KBM-7 (cell line): ENCODE data around the gene ZNG1B.
"Not testable (repeated sequence)": the region's sequence is repeated elsewhere in the genome, so short reads cannot be mapped to it uniquely, and the experiment has no call there.

Source experiments
- DNase-seq: peaks from one replicate; pipeline ENCODE4 v3.0.0-alpha.2; 2015
- in situ Hi-C: fragments of 300-500 bp; cut with MboI; formaldehyde crosslinking; loops from 2 replicates; pipeline ENCODE4 v1.14.3; 2020; ENCODE audit warnings: low sequenced_read_pairs, low pct_unique_long_range_greater_than_20kb, mixed read lengths

ZNG1B gene

DNA sequence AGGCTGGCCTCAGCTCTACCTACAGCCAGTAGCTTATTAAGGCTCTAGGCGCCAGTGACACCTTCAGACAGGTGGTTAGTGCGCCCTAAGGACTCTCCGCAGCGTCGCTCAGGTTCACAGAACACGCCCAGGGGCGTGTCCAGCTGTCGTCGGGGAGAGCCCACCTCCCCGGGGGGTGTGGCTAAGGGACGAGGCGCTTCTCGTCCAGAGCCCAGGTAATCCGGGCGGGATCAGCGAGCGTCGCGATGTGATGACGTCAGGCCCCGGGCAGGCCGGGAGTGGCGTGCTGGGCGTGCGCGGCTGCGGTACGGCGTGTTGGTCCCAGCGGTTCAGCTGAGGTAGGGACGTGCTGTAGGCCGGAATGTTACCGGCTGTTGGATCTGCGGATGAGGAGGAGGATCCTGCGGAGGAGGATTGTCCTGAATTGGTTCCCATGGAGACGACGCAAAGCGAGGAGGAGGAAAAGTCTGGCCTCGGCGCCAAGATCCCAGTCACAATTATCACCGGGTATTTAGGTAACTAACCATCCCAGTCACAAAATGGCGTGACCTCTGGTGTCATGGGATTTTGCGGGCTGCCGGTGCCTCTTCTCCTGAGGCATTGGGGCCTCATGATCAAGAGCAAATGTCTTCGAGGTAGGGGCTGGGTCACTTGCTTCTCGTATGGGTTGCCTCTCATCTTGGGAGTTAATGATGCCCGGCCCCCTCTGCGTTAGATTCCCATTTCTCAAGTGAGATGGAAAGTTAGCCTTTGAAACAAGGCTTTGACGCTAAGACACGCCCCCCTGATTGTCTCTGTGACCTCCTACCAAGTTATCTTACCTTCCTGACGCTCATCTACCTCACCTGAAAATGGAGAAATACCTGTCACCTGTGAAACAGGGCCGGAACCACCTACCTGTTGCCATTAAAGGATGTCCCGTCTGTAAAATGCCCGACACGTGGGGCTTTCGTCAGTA lies at the start of gene ZNG1B:
TSS of gene ZNG1B (plus strand) at position 184 of the 958 bp plus-strand sequence. CDS start at position 362, 178 bp downstream.
- peak; percentile 4 for DNase-seq
- in situ Hi-C loops, result not testable (repeated sequence)

DNA sequence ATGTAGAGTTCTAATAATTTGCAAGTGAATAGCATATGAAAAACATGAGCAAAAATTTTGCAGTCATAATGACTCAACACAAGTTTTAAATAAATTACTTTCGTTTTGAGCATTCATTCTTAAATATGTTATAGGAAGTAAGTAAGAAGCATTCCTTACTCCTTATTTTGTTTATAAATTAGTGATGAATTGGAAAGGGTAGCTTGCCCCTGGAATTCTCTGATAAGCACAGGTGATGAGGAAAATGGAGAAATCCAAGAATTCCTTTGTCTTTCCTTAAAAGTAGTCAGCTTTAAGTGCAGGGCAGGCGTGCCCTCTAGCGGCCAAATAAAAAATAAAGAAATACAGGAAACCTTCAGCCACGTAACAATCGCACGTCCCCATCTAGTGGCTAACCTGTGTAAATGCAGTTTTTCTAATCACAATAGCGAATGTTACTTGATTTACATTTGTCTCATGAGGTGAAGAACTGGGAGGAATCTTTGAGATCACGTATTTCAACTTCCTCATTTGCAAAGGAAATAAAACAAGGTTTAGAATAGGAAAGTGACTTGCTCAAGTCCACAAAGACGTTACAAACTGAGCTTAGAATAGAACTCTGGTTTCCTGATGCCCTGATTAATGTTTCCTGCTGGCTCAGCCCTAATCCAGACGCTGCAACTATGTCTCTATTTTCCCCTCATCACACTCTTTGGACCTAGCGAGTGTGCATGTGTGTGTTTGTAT lies 47.2 kb upstream of the ZNG1B start:
- DNase-seq, result peak; percentile 92

DNA sequence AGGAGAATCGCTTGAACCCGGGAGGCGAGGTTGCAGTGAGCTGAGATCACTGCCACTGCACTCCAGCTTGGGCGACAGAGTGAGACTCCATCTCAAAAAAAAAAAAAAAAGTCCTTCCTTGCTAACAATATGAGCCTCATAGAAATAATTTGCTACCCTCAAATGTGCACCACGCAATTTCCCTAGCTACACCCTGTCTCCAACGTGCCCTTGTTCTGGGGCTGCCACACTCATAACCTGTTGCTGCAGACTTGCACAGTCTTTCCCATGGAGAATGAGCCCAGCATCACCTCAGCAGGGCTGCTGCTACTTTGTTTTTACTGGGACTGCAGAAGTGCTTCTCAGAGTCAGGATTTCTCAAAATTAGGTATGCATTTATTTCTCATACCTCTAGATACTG lies 46.4 kb upstream of the ZNG1B start:
- in situ Hi-C loops, result no loop called here

More for the DNA sequence above, 47.2 kb upstream of the ZNG1B start:
- in situ Hi-C loops, result no loop called here

DNA sequence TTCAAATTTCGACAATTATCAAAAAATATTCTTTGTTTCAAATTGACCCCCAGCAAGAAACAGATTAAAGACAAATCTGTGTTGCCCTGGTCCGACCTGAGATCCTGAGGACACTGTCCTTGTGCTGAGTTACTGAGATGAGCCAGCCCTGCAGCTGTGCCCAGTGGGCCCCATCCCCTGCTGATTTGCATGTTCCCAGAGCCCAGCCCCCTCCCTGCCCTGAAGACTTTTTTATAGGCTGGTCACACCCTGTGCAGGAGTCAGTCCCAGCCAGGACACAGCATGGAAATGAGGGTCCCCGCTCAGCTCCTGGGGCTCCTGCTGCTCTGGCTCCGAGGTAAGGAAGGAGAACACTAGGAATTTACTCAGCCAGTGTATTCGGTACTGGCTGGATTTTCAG lies 31.4 kb upstream of the ZNG1B start:
- in situ Hi-C loops, result no loop called here
- no peak for DNase-seq

More for the DNA sequence above, 46.4 kb upstream of the ZNG1B start:
- peak; percentile 7 for DNase-seq

DNA sequence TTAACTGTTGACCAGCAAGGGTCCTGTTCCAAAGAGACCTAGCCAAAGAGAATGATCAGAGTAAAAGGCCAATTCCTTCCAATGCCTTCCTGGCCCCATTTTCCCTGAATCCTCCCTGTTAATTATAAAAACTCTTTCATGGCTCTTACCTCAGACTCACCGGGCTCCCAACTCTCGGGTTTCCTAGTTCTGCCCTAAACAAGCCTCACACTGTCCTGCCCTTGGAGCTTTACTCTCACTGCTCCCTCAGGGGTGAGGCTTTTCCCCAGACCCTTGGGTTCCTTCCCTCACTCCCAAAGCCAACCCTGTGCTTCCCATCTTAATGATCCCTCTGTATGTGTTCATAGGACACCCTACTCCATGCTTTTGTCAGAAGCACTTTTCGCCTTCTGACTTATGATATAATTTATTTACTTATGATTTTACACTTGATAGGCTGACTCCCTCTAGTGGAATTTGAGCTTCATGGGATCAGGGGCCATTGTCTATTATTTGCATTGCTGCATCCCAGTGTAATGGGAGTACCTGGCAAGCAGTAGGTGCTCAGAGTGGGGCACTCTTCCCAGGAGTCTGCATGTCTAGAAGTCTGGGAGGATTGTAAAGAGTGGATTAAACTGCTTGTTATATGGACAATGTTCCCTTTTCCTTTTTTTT lies 29.9 kb upstream of the ZNG1B start:
- peak; percentile 26 for DNase-seq
- in situ Hi-C loops, result no loop called here

DNA sequence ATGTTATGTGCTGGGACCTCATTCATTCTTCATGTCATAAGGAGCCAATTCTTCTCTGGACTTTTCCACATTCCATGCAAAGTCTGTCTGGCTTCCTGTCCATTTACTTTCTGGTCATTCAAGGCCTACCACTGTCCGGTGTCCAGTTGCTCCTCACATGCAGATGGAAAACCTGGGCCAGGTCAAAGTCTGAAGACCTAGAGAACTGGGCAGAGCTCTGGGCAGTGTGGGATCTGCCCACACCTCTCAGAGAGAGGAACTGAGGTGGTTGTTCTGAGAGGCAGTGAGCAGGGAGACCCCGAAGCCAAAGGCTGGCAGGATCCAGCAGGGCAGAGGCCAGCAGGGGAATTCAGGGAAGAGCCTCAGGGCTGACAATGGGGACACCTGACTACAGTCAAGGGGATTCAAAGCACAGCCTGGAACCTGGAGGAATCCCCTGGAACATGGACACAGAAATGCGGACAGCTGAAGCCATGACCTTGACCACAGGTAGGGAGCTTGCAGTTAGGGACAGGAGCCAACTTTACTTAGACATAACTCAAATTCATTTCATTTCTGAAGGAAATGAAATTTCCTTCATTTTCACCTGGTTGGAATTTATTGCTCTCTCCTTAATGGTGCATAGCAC lies 25.7 kb upstream of the ZNG1B start:
- in situ Hi-C loops, DNase-seq: not testable (repeated sequence)

DNA sequence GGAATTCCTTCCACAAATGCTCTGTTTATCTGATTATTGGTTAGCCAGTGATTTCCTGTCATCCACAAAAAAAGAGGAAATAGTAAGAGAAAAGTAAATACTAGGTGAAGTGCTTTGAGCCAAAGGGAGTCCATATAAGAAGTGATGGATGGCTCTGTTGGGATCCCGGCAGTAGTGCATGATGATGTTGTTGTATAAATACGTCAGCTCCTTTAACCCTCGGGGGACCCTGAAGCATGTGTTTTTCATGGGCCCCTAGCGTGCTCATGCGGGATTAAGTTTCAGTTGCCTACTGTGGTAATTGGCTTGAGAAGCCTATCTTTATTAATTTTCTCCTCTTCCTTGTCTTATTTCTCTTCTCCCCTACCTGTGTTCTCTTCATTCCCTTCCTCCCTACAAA lies 24.7 kb upstream of the ZNG1B start:
- peak; percentile 24 for DNase-seq
- in situ Hi-C loops, result not testable (repeated sequence)

DNA sequence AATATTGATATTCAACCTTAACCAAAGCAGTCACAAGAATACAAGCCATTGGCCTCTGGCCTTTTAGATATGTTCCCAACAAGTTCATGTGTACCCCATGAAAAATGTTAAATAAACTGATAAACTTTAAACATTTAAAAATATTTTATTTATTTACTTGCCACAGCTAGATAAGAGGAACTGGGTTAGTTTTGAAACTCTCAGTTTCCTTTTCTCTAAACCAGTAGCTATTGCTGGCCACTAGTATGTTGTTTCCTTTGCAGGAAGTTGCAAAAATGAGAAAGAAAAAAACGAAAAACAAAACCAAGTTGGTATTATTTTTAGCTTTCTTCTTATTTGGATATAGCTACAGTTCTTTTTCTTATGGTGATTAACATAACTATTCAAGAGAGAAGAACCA lies 5.7 kb upstream of the ZNG1B start:
- DNase-seq, in situ Hi-C loops: not testable (repeated sequence)

DNA sequence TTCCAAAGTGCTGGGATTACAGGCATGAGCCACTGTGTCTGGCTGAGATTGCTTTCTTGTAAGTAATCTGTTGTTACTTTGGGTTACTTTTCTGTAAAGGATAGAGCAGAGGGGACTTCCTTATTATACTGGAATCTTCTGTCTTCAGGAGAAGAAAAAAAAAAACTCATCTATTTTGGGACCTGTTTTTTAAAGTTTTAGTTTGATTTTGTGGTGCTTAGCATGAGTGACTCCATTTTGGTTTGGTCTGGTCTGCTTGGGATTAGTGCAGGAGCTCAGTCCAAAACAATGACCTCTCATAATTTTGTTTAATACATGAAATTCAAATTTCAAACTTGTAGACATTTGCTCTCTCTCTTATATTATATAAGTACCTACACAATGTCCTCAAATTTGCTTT lies 4.0 kb upstream of the ZNG1B start:
- DNase-seq, in situ Hi-C loops: not testable (repeated sequence)

DNA sequence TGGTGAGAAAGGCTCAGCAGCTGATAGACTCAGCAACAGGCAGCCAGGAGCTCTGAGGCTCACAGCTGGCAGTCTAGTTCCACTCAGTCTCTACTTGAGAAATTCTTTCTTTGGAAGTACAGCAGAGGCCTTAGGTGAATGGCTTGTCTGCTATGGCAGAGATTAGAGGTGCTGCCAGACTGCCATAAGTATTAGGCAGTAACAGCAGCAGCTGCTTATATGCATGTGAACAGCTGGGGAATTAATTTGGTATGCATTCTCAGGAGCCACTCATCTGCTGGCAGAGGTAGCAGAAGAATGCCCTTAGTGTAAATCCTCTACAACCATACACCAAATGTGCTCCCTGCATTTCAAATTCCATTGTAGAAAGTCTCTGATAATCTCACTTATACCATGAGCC lies 28.3 kb downstream of the ZNG1B start:
- in situ Hi-C loops, DNase-seq: not testable (repeated sequence)

DNA sequence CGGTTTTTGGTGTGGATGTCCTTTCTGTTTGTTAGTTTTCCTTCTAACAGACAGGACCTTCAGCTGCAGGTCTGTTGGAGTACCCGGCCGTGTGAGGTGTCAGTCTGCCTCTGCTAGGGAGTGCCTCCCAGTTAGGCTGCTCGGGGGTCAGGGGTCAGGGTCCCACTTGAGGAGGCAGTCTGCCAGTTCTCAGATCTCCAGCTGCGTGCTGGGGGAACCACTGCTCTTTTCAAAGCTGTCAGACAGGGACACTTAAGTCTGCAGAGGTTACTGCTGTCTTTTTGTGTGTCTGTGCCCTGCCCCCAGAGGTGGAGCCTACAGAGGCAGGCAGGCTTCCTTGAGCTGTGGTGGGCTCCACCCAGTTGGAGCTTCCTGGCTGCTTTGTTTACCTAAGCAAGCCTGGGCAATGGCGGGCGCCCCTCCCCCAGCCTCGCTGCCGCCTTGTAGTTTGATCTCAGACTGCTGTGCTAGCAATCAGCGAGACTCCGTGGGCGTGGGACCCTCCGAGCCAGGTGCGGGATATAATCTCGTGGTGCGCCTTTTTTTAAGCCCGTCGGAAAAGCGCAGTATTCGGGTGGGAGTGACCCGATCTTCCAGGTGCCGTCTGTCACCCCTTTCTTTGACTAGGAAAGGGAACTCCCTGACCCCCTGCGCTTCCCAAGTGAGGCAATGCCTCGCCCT lies 39.3 kb downstream of the ZNG1B start:
- in situ Hi-C loops, DNase-seq: not testable (repeated sequence)

DNA sequence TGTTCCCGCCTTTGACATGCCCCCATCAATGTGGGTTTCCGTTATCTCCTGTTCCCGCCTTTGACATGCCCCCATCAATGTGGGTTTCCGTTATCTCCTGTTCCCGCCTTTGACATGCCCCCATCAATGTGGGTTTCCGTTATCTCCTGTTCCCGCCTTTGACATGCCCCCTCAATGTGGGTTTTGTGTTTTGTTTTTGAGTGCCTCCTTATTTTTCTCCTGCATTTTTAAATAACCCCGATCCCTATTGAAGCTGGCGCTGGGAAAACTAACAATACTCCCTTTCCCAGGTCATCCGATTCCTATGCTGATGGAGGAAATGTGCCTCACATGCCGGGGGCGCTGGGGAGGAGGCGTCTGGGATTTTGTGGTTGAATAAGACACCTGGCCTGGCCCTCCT lies 59.0 kb downstream of the ZNG1B start:
- DNase-seq, in situ Hi-C loops: not testable (repeated sequence)

DNA sequence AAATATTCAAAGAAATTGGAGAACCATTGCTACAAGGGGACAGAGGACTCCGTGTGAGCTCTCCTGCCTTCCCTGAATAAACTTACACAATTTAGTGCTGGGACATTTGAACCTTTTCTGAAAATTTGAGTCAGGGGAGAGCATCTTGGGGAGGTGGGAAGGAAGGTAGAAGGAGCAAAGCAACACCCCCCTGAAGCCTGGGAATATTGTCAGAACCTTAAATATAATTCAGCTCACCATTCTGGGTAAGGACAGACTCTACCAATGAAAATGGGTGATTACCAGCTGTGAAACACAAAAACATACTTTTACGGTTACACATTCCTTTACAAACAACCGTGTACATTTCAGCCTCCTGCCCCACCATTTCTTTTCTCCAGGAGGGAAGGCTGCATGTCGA lies 60.9 kb downstream of the ZNG1B start, which contains the start of gene FOXD4L1:
TSS of gene FOXD4L1 (plus strand) at position 301 of the 400 bp plus-strand sequence. CDS start 592 bp downstream, outside the sequence.
- DNase-seq, in situ Hi-C loops: not testable (repeated sequence)

DNA sequence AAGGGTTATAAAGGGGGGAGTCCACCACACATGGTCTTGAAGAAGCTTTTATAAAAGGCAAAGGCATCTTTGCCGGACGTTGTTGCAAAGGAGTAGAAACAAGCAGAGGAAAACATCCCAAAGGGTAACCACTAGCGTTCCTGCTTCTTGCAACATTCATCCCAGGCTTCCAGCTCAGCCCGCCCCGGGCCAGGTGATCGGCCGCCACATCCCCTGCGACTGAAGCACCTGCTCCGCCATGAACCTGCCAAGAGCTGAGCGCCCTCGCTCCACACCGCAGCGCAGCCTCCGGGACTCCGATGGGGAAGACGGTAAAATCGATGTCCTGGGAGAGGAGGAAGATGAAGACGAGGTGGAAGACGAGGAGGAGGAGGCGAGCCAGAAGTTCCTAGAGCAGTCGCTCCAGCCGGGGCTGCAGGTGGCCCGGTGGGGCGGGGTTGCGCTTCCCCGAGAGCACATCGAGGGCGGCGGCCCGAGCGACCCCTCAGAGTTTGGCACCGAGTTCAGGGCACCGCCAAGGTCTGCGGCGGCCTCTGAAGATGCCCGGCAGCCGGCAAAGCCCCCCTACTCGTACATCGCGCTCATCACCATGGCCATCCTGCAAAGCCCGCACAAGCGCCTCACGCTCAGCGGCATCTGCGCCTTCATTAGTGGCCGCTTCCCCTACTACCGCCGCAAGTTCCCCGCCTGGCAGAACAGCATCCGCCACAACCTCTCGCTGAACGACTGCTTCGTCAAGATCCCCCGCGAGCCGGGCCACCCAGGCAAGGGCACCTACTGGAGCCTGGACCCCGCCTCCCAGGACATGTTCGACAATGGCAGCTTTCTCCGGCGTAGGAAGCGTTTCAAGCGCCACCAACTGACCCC lies 61.8 kb downstream of the ZNG1B start:
- in situ Hi-C loops, DNase-seq: not testable (repeated sequence)

DNA sequence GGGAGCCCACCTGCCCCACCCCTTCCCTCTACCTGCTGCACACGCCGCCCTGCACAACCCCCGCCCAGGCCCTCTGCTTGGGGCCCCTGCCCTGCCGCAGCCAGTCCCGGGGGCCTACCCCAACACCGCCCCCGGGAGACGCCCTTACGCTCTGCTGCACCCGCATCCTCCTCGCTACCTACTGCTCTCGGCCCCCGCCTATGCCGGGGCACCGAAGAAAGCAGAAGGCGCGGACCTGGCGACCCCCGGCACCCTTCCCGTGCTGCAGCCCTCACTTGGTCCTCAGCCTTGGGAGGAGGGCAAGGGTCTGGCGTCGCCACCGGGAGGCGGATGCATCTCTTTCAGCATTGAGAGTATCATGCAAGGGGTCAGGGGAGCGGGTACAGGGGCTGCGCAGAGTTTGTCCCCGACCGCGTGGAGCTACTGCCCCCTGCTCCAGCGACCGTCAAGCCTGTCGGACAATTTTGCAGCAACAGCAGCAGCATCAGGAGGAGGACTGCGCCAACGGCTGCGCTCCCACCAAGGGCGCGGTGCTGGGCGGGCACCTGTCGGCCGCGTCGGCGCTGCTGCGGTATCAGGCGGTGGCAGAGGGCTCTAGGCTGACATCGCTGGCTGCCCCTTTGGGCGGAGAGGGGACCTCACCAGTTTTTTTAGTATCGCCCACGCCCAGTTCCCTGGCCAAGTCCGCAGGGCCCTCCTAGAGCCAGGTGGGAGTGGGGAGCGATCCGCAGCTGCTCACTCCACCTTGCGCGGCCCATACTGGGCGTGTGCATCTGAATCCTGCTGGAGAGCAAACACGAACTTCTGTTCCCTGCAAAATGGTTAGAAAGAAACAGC lies 62.6 kb downstream of the ZNG1B start:
- DNase-seq, in situ Hi-C loops: not testable (repeated sequence)

DNA sequence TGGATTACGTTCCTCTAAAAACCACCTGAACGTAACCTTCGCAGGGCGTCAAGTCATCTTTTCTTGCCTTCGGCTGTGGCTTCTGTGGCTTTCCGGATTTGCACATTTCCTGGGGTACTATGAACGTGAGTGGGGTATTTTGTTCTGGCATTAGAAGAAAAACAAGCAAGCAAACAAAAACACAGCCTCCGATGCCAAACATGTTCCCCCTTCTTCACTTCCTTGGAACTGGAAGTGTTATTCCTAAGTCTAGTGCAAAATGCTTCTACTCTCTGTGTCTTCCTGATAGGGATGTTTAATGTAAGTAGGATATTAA lies 63.2 kb downstream of the ZNG1B start:
- in situ Hi-C loops, result not testable (repeated sequence)
- DNase-seq, result peak; percentile 3
